ENCODE data around the gene ARHGEF12.

Gene ARHGEF12

DNA sequence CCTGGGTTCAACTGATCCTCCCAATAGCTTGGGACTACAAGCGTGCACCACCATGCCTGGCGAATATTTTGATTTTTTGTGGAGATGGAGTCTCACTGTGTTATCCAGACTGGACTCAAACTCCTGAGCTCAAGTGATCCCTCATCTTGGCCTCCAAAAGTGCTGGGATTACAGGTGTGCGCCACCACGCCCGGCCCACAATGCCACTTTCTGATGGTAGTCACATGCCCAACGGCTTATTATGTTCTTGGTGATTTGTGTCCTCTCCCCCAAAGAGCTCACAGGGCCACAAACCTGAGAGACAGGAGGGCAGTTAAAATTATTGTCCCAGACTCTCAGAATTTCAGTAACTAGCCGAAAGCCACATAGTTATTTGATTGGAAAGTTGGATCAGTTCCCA is 185.0 kb downstream of the ARHGEF12 start:
- no peak for DNase-seq

DNA sequence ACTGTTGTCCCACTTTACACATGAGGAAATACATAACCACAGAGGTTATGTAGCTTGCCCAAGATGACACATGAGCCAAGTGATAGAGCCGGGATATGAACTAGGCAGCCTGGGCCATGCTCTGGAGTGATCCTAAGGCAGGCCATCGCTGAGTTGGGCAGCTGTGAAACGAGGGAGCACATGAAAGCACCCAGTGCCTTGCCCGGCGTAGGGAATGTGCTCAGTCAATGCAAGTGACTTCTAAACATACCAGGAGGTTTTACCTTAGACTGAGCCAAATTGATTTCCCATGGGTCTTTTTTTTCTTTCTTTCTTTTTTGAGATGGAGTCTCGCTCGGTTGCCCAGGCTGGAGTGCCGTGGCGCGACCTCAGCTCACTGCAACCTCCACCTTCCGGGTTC is 185.8 kb downstream of the ARHGEF12 start:
- DNase-seq: no peak

DNA sequence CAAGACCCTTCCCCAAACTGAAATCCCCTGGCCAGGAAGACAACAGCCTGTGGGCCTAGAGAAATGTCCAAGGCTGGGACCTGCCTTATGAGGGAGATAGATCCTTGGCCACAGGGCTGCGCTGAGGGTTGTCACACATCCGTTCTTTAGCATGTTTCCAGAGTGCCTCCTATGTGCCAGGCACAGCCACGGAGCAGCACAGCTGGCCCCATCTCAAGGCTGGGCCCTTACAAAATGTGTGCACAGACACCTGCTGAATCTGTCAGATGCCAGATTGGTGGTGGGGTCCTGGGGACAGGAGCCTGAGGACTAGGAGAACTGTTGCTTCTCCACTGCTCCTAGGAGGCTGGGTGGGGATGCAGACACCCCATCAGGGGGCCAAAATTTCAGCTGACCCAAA is 186.5 kb downstream of the ARHGEF12 start:
- DNase-seq: no peak

DNA sequence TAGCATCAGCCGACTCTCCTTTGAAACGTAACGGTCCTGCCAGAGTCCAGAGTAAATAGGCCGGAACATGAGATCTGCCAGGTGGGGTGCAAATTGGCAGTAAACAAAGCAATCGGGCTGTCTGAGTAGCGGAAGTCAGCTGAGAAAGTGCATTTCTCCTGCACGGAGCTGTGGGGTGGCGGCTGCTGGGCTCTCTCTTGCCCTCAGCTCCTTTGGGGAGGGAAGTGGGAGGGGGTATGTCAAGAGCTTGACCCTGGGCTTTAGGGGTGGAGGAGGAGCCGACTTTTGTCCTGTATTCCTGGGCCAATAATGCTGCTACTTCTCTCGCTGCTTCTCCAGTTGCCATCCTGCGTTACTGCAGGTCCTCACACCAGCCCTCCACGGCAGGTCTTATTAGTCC is 187.0 kb downstream of the ARHGEF12 start:
- DNase-seq: no peak

DNA sequence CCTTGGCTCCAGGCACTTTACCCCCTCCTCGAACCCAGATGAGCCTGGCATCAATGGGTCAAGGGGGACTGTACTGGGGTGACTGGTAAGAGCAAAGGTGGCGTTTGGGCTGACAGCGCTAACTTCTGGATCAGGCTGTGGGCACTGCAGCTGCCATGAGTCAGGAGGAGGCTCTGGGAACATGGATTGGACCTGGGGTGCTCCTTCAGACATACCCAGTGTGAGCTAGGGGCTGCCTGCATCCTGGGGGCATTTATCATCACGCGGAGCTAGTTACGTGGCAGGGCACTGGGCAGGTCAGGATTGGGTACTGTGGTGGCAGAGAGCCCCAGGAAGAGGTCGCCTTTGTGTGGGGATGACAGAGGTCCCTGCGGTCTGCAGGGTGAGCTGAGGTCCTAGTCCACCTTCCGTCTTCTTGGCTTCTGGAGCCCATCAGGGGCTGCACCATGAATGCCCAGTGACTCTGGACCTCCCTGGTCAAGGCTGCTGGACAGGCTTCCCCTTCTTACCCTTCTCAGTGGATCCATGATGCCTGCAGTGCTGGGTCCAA is 188.4 kb downstream of the ARHGEF12 start:
- DNase-seq: no peak

DNA sequence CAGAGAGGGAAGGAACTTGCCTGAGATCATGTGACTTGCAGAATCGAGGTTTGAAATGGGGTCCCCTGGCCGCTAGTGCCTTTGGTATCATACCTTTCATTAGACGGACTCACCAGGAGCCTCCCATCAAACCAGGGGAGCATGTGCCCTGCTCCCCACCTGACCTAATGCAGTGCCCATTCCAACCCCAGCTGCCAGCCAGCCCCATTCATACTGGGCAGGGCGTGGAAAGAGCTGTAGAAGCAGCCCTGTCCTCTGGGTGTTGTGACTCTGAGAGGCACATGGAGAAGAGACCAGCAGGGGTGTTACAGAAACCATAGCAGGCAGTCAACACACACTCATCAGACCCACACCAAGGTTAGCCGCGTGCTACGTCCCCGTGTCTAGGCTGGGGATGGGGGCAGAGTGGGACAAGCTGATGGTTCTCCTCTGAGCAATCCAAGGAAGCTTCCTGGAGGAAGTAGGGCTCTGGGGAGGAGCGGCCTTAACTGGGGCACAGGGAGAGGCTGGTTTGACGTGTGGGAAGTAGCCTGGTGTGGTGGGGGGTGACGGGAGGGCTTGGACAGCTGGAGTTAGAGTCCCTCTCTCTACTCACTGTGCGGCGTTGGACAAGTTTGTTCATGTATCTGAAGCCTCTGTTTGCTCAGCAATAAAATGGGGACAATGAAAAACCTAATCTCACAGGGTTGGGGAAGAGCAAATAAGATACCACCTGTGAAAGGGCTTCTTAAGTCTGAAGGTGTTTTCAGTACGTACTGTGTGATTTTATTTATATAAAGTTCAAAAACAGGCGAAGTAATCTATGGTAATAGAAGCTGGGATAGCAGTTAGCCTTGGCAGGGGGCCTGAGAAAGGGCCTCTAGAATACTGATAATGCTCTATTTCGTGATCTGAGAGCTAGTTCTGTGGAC is 189.3 kb downstream of the ARHGEF12 start:
- DNase-seq: no peak

DNA sequence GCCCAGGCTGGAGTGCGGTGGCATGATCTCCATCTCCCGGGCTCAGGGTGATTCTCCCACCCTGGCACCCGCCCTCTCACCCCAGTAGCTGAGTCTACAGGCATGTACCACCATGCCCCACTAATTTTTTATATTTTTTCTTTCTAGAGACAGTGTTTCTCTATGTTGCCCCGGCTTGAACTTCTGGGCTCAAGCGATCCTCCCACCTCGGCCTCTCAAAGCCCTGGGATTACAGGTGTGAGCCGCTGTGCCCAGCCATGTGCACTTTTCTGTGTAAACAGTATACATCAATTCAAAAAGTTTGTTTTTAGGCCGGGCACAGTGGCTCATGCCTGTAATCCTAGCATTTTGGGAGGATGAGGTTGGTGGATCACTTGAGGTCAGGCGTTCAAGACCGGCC is 190.0 kb downstream of the ARHGEF12 start:
- no peak for DNase-seq

DNA sequence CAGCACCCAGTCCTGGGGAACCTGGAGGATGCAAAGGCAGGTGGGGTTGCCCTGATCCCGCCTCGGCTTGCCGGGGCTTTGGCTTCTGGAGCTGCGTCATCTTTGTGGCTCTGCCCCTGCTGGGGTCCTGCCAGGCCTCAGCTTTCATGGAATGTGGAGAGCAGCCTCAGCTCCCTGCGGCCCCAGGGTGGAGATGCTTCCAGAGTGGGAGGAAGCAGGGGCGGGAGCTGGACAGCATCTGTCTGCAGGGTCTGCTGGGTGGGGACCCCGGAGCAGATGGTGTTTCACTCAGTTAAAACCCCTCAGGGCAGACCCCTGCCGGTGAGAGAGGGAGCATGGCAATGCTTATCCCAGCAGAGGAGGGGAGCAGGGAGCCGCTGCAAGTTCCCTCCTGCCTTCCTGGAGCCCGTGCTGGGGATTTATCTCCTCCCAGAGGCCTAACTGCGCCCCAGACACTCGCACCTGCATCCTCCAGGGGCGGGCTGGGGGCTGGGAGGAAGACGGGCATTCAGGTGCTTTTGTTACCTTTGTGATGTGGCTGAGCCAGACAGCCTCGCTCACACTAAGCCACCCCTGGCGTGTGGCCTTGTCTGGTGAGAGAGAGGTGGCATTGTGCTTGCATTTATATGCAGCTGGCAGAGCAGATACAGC is 191.0 kb downstream of the ARHGEF12 start:
- no peak for DNase-seq

DNA sequence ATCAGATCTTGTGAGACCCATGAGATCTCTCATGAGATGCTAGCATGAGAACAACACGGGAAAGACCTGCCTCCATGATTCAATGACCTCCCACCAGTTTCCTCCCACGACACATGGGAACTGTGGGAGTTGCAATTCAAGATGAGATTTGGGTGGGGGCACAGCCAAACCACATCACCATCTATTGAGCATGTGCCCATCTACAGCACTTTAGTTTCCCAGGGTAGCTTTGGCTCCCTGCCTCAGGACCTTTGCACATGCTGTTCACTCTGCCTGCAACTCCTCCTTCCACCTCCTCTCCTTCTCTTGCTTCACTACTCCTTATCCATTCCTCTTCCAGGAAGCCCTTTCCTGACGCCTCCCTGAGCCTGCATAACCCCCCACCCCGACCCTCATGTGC is 192.5 kb downstream of the ARHGEF12 start:
- no peak for DNase-seq

DNA sequence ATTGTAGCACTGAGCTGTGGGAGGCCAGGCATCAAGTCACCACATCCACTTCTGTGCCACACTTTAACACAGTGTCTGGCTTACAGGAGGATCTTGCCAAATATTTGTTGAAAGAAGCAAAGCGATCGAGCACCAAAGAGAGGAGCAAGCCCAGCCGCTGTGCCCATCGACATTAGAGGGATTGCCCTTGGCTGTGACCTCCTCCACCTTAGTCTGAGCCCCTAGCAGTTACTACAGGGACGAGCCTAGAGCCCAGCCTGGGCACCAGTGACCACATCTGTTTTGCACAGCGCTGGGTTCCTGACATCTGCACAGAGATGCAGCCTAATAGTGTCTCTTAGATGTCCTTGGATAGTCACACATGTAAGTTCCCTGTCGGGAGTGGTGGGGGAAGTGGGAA is 193.0 kb downstream of the ARHGEF12 start:
- DNase-seq: no peak

DNA sequence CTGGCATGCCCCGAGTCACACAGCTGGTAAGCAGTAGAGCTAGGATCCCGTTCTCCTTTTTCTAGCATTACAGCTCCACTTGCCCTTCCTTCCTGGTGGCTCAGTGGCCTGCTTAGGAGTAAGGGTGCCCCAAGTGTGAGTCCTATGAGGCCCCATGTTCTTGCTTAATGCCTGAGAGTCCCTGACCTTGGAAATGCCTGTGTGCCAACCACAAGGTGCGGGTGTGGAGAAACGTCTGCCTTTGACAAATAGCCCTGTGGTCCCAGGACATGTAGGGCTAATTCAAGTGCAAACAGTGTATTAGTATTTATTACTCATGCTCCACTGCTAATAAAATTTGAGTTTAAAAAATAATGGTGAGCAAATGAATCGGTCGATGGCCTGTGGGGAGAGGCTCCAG is 193.7 kb downstream of the ARHGEF12 start:
- no peak for DNase-seq

DNA sequence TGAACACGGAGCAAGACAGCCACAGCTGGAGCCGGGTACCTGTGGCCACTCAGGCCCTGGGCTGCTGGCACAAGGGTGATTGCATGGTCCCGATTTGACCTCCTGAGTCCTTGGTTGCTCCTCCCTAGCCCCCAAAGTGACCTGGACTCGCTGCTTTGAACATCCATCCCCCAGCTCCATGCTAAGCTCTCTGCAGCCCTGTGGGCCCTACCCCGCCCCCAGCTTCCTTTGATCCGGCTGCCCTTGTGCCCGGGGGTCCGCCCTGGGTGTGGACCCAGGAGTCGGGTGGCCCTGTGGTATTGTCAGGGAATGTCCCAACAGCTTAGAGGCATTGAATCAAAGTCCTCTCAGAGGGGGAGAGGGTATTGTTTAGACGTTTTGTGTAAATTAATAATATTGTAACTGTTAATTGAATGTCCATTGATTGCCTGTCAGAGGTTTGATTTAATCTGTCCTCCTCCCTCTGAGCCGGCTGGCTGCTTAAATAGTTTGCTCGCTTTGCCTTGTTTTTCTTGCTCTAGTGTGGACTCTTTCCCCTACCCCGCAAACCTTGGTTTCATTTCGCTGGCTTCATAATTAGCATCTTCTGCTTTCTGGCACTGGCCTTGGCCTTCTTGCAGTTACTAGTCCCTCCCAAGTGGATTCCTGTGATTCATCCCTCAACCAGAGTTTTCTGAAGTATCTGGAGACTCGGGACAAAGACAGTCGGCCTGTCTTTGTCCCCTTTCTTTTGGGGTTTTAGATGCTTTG is 196.0 kb downstream of the ARHGEF12 start:
- no peak for DNase-seq

DNA sequence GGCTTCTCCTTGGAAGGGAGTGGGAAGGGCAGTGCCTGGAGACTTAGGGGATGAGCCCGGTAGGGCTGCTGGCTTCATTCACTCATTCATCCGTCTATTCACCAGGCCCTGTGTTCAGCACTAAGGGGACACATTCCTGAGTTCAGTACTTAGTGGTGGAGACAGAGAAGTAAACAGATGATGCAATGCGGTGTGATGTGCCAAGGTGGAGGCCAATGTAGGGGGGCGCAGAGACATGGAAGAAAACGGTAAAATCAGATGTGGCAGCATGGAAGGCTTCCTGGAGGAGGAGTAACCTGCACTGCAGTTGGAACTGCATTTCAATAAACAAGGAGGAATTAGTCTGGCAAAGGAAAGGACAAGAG is 196.6 kb downstream of the ARHGEF12 start:
- no peak for DNase-seq

DNA sequence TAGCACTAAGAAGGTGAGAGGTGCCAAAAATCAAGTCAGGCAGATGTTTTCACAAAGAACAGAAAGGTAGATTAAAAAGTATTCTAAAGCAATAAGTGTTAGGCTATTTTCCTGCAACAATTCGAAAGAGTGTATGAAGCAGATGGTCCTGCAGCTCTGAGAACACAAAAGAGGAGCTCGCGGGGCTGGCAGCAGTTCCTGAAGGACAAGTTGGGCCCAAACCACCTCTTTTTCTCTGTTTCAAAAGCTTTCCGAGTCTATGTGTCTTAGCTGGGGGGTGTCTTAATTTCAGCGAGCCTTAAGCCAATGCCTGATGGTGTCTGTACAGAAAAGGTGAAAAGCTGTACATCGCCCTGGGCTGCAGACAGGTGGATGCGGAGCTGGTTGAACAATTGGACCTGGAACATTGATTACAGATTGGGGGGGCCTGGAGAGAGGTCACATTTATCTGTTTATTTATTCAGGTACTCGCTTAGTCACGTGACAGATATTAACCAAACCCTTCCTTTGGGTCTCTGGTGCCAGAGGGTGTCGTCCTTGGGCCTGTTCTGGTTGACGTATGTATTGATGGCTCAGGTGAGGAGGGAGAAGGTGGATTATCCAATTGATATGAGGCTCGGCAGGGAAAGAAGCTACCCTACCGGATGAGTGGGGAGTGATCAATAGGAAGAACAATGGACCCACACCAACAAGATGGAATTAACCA is 200.0 kb downstream of the ARHGEF12 start:
- no peak for DNase-seq

DNA sequence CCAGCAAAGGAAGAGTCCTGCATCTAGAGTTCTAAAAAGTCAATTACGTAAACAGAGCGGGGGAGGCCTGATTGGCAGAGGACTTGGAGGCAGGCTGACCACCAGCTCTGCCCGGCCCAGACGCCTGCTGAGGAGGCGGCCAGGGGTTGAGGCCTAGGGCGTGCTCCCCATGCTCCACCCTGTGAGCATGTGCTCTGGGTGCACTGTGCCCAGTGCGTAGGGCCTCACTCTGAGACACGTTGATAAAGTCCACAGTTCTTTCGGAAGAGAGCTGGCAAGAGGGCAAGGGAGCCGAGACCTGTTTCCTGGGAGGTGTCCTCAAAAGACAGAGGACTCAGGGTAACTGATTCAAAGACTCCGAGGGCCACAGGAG is 200.6 kb downstream of the ARHGEF12 start:
- no peak for DNase-seq

DNA sequence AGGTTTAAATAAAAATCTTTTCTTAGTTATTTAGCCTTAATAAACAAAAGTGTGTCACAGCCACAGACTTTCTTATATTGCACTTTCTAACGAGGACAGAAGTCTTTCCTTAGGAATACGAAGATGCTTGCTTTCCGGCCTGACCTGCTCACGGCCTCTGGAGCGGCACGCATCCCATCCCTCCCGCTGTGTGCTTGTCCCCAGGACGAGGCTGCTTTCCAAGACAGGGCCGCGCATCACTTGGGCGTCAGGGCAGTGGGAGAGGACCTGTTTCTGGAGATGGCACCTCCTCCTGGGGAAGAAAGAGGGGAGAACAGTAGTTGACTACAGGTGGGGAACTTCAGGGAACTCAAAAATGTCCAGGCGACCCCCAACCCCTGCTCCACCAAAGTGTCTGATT is 201.8 kb downstream of the ARHGEF12 start:
- no peak for DNase-seq

DNA sequence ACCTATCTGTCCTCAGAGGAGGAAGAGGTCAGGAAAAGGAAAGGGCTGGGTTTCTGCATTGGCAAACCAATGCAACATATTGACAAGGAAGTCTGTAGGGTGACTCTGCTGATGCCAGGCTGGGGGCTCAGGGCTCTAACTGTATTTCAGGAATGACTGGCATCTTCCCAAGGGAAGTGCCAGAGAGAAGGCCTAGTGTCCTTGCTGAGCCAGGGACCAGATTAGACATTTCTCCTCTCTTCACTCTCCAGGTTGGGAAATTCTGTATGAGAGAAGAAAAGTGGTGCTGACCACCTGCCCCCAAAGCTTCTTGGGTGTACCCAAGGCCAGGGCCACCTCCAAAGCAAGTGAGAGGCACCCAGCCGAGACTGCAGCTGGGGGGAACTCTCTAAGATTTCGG is 202.5 kb downstream of the ARHGEF12 start:
- DNase-seq: no peak

Measured in activated CD4-positive, alpha-beta T cell treated with anti-CD3 and anti-CD28 coated beads, Interleukin-2, amount 50 U/mL, for 4 hours (primary cell).